Measurements from ENCODE around the gene FPGT.
"Not testable (repeated sequence)": the region's sequence is repeated elsewhere in the genome, so short reads cannot be mapped to it uniquely, and the experiment has no call there.

Gene FPGT

GRCh38 chr1:74197657-74198552, at the start of gene FPGT, which contains the start of gene LRRIQ3:
TSS of gene FPGT (plus strand) at chr1:74198242. CDS start at chr1:74198279, 37 bp downstream.
TSS of gene LRRIQ3 (minus strand) at chr1:74198176. CDS start at chr1:74183684, 14,492 bp downstream.
- DNase-seq (ENCODE audit: low read depth), result peak; percentile 93

GRCh38 chr1:74160046-74160445, 38.0 kb upstream of the FPGT start:
- DNase-seq (ENCODE audit: low read depth), result no peak

- DNase-seq (ENCODE audit: low read depth), result peak; percentile 1
Observed at GRCh38 chr1:74161497-74161896, 36.5 kb upstream of the FPGT start.

GRCh38 chr1:74162333-74162732, 35.7 kb upstream of the FPGT start:
- no peak for DNase-seq (ENCODE audit: low read depth)

- DNase-seq (ENCODE audit: low read depth), result not testable (repeated sequence)
Observed at GRCh38 chr1:74174423-74174822, 23.6 kb upstream of the FPGT start.

GRCh38 chr1:74180490-74180889, 17.6 kb upstream of the FPGT start:
- peak; percentile 51 for DNase-seq (ENCODE audit: low read depth)

- peak; percentile 63 for DNase-seq (ENCODE audit: low read depth)
Observed at GRCh38 chr1:74193908-74194307, 4.1 kb upstream of the FPGT start.

GRCh38 chr1:74195339-74195738, 2.7 kb upstream of the FPGT start:
- DNase-seq (ENCODE audit: low read depth), result no peak

- no peak for DNase-seq (ENCODE audit: low read depth)
Observed at GRCh38 chr1:74197255-74197654, 787 bp upstream of the FPGT start.

- DNase-seq (ENCODE audit: low read depth), result no peak
Observed at GRCh38 chr1:74199504-74199903, 1.5 kb downstream of the FPGT start.

- DNase-seq (ENCODE audit: low read depth), result peak; percentile 42
Observed at GRCh38 chr1:74205266-74205665, 7.2 kb downstream of the FPGT start.

GRCh38 chr1:74215229-74215628, 17.2 kb downstream of the FPGT start:
- DNase-seq (ENCODE audit: low read depth), result no peak

GRCh38 chr1:74222701-74223100, 24.7 kb downstream of the FPGT start:
- no peak for DNase-seq (ENCODE audit: low read depth)

- DNase-seq (ENCODE audit: low read depth), result no peak
Observed at GRCh38 chr1:74223453-74223852, 25.4 kb downstream of the FPGT start.

GRCh38 chr1:74235153-74235552, 37.1 kb downstream of the FPGT start, which contains the start of gene TNNI3K:
TSS of gene TNNI3K (plus strand) at chr1:74235387. CDS start at chr1:74235452, 65 bp downstream.
- DNase-seq (ENCODE audit: low read depth), result no peak

- no peak for DNase-seq (ENCODE audit: low read depth)
Observed at GRCh38 chr1:74236440-74236839, 38.4 kb downstream of the FPGT start.

GRCh38 chr1:74237035-74237434, 39.0 kb downstream of the FPGT start:
- no peak for DNase-seq (ENCODE audit: low read depth)

- DNase-seq (ENCODE audit: low read depth), result no peak
Observed at GRCh38 chr1:74237787-74238186, 39.7 kb downstream of the FPGT start.

- DNase-seq (ENCODE audit: low read depth), result no peak
Observed at GRCh38 chr1:74245168-74245772, 47.2 kb downstream of the FPGT start.

GRCh38 chr1:74246315-74246714, 48.3 kb downstream of the FPGT start:
- no peak for DNase-seq (ENCODE audit: low read depth)

GRCh38 chr1:74247881-74248528, 50.0 kb downstream of the FPGT start:
- no peak for DNase-seq (ENCODE audit: low read depth)

- not testable (repeated sequence) for DNase-seq (ENCODE audit: low read depth)
Observed at GRCh38 chr1:74253243-74253824, 55.3 kb downstream of the FPGT start.

Measured in iris pigment epithelial cell (primary cell).